Measurements from ENCODE around the gene FOXE1.

Gene FOXE1

DNA sequence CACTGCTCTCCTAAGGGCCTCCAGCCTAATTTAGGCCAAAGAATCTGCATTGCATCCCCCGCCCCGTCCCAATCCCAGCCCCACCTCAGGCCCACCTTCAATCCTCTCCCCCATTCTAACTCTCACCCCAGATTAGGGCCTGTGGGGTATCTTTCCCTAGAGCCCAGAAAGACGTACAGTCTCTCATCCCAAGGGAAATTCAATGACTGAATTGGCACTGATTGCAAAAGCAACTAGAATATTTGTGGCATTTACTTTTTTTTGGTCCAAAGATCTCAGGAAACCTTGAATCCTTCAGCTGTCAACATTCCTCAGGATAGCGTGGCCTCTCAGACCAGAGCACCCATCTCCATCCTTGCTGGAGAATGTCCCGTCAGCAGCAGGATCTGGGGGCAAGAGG lies 38.7 kb downstream of the FOXE1 start:
- H3K36me3 ChIP-seq (ENCODE audit: control insufficient read depth in 2 of 2, insufficient read depth in 1 of 2, low read length in 2 of 2): no peaks in the 10 kb centered on the region
- no peak overlapping the region for H3K4me3 ChIP-seq (ENCODE audit: low read depth, low read length)
- ChIA-PET POLR2A (no interaction called here), CTCF (interaction anchor here (0.6 to 7.4 kb wide), 6 partner anchors 10 to 194 kb away, joined by 3 to 132 read pairs (median 4); partner anchors contain the start of gene XPA)
- H3K27ac ChIP-seq (ENCODE audit: extremely low read depth, low read depth, low read length): no peak overlapping the region
- TF ChIP-seq MYNN (tag by site-specific recombination; IDR thresholded peaks at IDR 0.05; ENCODE audit: borderline replicate concordance): no peak
- no peak for TF ChIP-seq ZBTB21 (tag by site-specific recombination; IDR thresholded peaks at IDR 0.05)
- no peak for TF ChIP-seq ZNF549 (tag by site-specific recombination; IDR thresholded peaks at IDR 0.05)
- TF ChIP-seq ZBTB8A (tag by site-specific recombination; IDR thresholded peaks at IDR 0.05): no peak
- no peak for TF ChIP-seq ZNF658 (tag by site-specific recombination; IDR thresholded peaks at IDR 0.05)
- no peak for TF ChIP-seq ZNF2 (tag by site-specific recombination; IDR thresholded peaks at IDR 0.05)
- no peak for TF ChIP-seq ZNF747 (tag by site-specific recombination; IDR thresholded peaks at IDR 0.05)
- no peak for TF ChIP-seq KLF1 (tag by site-specific recombination; IDR thresholded peaks at IDR 0.05)
- no peak for TF ChIP-seq HOXA7 (CRISPR knock-in tag; IDR thresholded peaks at IDR 0.05; ENCODE audit: borderline replicate concordance)
- no peak for TF ChIP-seq ZNF558 (tag by site-specific recombination; IDR thresholded peaks at IDR 0.05)
- TF ChIP-seq, protein P1, sequence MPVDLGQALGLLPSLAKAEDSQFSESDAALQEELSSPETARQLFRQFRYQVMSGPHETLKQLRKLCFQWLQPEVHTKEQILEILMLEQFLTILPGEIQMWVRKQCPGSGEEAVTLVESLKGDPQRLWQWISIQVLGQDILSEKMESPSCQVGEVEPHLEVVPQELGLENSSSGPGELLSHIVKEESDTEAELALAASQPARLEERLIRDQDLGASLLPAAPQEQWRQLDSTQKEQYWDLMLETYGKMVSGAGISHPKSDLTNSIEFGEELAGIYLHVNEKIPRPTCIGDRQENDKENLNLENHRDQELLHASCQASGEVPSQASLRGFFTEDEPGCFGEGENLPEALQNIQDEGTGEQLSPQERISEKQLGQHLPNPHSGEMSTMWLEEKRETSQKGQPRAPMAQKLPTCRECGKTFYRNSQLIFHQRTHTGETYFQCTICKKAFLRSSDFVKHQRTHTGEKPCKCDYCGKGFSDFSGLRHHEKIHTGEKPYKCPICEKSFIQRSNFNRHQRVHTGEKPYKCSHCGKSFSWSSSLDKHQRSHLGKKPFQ (tag by site-specific recombination; IDR thresholded peaks at IDR 0.05): no peak
- no peak for TF ChIP-seq ZNF830 (tag by site-specific recombination; IDR thresholded peaks at IDR 0.05; ENCODE audit: low read depth)
- no peak for TF ChIP-seq KLF7 (tag by site-specific recombination; IDR thresholded peaks at IDR 0.05; ENCODE audit: borderline replicate concordance)
- no peaks in the 10 kb centered on the region for H3K9me3 ChIP-seq (ENCODE audit: control insufficient read depth, insufficient read depth, low read depth, low read length)
- no peaks in the 10 kb centered on the region for H3K4me1 ChIP-seq (ENCODE audit: control insufficient read depth, insufficient read depth, low read length)

DNA sequence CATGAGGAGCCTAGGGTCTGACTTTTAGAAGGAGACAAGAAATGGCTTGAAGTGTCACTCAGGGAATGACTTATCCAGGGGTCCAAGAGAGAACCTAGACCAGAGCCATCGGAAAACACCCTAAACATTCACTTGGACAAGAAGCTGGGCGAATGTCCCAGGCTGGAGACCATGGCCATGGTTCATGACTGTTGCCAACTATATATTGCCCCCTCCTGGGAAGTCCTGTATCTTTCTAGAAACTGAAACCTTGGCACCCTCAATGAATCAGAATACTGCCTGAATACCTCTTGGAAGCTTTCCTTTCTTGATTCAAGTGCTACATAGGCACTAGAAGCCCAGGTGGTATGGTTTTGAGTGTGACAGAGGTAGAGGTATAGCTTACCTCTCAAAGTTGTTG lies 39.4 kb downstream of the FOXE1 start:
- TF ChIP-seq ZNF274 (IDR thresholded peaks at IDR 0.05; ENCODE audit: low read length) (no peak), ZNF274 (tag by site-specific recombination; IDR thresholded peaks at IDR 0.05; ENCODE audit: borderline replicate concordance) (no peak)
- ChIA-PET POLR2A (no interaction called here), CTCF (interaction anchor here (0.6 to 7.4 kb wide), 9 partner anchors 9 to 195 kb away, joined by 3 to 132 read pairs (median 3); partner anchors contain the start of gene XPA)
- Histone ChIP-seq H3K9me3 (ENCODE audit: control insufficient read depth, insufficient read depth, low read depth, low read length) (no peaks in the 10 kb centered on the region), H3K4me1 (ENCODE audit: control insufficient read depth, insufficient read depth, low read length) (no peaks in the 10 kb centered on the region), H3K27ac (ENCODE audit: extremely low read depth, low read depth, low read length) (no peak overlapping the region), H3K4me3 (ENCODE audit: low read depth, low read length) (no peak overlapping the region), H3K36me3 (ENCODE audit: control insufficient read depth in 2 of 2, insufficient read depth in 1 of 2, low read length in 2 of 2) (no peaks in the 10 kb centered on the region)

DNA sequence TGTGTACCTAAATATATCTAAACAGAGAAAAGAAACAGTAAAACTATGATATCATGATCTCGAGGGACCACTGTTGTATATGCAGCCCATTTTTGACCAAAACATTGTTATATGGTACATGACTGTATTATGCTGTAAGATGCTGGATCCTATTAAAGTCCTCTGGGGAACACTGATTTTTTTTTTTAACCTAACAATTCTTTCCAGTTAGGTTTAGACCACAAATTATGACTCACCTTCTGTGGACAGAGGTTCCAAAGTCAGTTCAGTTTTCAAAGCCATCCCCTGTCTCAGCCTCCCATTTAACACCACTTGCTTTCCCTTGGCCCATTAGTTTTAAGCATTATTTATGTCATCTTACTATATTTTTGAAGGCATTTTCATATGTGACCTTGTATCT lies 42.2 kb downstream of the FOXE1 start:
- H3K27ac ChIP-seq (ENCODE audit: extremely low read depth, low read depth, low read length): no peak overlapping the region
- H3K4me1 ChIP-seq (ENCODE audit: control insufficient read depth, insufficient read depth, low read length): no peaks in the 10 kb centered on the region
- CTCF ChIA-PET: interaction anchor here (0.5 to 7.4 kb wide), 4 partner anchors 7 to 459 kb away, joined by 3 to 132 read pairs (median 4); no protein-coding TSS in a partner anchor
- peaks cover 0 to 2% of the 10 kb centered on the region in 2 experiments; a peak in 1 of 3 replicates for H3K36me3 ChIP-seq (ENCODE audit: control insufficient read depth in 2 of 2, insufficient read depth in 1 of 2, low read length in 2 of 2)
- H3K9me3 ChIP-seq (ENCODE audit: control insufficient read depth, insufficient read depth, low read depth, low read length): no peaks in the 10 kb centered on the region
- POLR2A ChIA-PET: interaction anchor here (0.9 kb wide), 1 partner anchor 27 kb away, joined by 4 read pairs; the partner anchor contains the start of gene TRMO
- H3K4me3 ChIP-seq (ENCODE audit: low read depth, low read length): no peak overlapping the region
- TF ChIP-seq MYNN (tag by site-specific recombination; IDR thresholded peaks at IDR 0.05; ENCODE audit: borderline replicate concordance): no peak
- no peak for TF ChIP-seq ZNF350 (tag by site-specific recombination; IDR thresholded peaks at IDR 0.05)
- TF ChIP-seq, protein P2, sequence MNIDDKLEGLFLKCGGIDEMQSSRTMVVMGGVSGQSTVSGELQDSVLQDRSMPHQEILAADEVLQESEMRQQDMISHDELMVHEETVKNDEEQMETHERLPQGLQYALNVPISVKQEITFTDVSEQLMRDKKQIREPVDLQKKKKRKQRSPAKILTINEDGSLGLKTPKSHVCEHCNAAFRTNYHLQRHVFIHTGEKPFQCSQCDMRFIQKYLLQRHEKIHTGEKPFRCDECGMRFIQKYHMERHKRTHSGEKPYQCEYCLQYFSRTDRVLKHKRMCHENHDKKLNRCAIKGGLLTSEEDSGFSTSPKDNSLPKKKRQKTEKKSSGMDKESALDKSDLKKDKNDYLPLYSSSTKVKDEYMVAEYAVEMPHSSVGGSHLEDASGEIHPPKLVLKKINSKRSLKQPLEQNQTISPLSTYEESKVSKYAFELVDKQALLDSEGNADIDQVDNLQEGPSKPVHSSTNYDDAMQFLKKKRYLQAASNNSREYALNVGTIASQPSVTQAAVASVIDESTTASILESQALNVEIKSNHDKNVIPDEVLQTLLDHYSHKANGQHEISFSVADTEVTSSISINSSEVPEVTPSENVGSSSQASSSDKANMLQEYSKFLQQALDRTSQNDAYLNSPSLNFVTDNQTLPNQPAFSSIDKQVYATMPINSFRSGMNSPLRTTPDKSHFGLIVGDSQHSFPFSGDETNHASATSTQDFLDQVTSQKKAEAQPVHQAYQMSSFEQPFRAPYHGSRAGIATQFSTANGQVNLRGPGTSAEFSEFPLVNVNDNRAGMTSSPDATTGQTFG (tag by site-specific recombination; IDR thresholded peaks at IDR 0.05; ENCODE audit: borderline replicate concordance): no peak
- TF ChIP-seq ZNF501 (tag by site-specific recombination; IDR thresholded peaks at IDR 0.05): no peak
- TF ChIP-seq ZNF2 (tag by site-specific recombination; IDR thresholded peaks at IDR 0.05): no peak
- no peak for TF ChIP-seq BCL11A (tag by site-specific recombination; IDR thresholded peaks at IDR 0.05; ENCODE audit: low read depth)
- no peak for TF ChIP-seq ZFP69B (tag by site-specific recombination; IDR thresholded peaks at IDR 0.05)
- TF ChIP-seq ZNF624 (tag by site-specific recombination; IDR thresholded peaks at IDR 0.05): no peak
- TF ChIP-seq SCRT1 (tag by site-specific recombination; IDR thresholded peaks at IDR 0.05; ENCODE audit: borderline replicate concordance): no peak
- TF ChIP-seq ZNF510 (tag by site-specific recombination; IDR thresholded peaks at IDR 0.05; ENCODE audit: insufficient replicate concordance): no peak
- no peak for TF ChIP-seq KLF16 (tag by site-specific recombination; IDR thresholded peaks at IDR 0.05)
- TF ChIP-seq ZNF777 (tag by site-specific recombination; IDR thresholded peaks at IDR 0.05; ENCODE audit: borderline replicate concordance): no peak
- TF ChIP-seq, protein P3, sequence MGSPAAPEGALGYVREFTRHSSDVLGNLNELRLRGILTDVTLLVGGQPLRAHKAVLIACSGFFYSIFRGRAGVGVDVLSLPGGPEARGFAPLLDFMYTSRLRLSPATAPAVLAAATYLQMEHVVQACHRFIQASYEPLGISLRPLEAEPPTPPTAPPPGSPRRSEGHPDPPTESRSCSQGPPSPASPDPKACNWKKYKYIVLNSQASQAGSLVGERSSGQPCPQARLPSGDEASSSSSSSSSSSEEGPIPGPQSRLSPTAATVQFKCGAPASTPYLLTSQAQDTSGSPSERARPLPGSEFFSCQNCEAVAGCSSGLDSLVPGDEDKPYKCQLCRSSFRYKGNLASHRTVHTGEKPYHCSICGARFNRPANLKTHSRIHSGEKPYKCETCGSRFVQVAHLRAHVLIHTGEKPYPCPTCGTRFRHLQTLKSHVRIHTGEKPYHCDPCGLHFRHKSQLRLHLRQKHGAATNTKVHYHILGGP (tag by site-specific recombination; IDR thresholded peaks at IDR 0.05): no peak
- TF ChIP-seq, protein P4, sequence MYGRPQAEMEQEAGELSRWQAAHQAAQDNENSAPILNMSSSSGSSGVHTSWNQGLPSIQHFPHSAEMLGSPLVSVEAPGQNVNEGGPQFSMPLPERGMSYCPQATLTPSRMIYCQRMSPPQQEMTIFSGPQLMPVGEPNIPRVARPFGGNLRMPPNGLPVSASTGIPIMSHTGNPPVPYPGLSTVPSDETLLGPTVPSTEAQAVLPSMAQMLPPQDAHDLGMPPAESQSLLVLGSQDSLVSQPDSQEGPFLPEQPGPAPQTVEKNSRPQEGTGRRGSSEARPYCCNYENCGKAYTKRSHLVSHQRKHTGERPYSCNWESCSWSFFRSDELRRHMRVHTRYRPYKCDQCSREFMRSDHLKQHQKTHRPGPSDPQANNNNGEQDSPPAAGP (tag by site-specific recombination; IDR thresholded peaks at IDR 0.05): no peak

Data from HEK293 (cell line).